Stimulated activated naive CD4-positive, alpha-beta T cell (primary cell): ENCODE measurements around the gene BSND.

Experiments used
- DNase-seq, 6 experiments: peaks; one replicate each; lab custom pipeline; 2025; lab: John Stamatoyannopoulos, UW

The BSND gene

DNA sequence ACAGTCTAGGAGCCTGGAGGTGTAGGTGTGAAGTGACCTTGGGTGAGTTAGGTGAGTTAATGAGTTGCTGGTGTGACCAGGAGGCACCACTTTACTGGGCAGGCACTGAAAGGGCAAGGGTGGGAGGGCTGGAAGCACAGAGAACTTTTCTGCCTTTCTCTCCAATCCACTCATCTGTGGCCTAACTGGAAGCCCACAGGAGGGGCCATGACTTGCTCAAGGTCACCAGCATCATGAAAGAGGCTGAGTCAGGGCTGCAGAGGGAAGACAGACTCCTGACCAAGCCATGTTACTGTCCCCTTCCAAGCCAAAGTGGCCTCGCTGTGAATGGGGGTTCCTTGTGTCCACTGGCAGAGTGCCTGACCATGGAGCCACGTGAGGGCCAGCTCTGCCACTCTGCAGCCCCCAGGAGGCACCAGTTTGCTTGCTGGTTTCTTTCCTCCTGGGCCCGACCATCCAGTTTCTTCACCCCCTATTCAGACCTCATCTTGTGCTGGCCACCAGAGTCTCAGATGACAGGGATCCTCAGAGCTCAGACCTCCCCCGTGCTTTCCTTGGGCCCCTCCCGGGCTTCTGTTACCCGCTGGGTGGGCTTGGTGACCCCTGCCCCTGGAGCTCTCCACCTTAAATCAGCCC, 4.3 kb upstream of the BSND start:
- no peak for DNase-seq

DNA sequence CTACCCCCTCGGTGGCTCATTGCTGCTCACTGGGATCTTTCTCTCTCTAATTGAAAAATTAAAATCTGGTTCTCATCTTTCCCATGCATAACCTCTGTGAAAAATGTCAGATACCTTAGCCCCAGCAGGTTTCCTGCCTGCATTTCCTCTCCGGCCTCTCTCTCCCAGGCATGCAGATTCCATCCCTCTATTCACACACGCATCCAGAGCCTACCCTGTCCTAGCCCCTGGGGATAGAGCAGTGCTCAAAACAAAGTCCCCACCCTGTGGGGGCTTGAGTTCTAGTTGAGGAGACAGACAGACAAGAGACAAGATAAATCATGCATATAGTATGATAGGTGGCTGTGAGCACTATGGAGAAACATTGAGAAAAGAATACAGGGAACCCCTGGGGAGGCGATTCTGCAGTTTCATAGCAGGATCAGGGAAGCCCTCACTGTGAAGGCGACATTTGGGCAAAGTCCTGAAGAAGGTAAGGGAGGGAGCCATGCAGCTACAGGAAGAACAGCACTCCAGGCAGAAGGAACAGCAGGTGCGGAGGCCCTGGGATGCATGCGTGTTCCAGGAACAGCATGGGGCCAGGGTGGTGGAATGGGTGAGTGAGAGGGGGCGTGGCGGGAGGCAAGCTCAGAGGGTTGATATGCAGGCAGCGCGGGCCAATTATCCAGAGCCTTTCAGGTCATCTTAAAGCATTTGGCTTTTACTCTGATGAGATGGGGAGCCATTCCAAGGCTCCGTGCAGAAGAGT, 3.5 kb upstream of the BSND start:
- no peak for DNase-seq

- DNase-seq, result peak in 1 of 6 experiments; percentile 8
Measured at GRCh38 chr1:54995835-54996234, 2.9 kb upstream of the BSND start.

GRCh38 chr1:54996359-54996868, 2.3 kb upstream of the BSND start:
- DNase-seq, result peak; percentile 34 to 76 (median 55)

DNA sequence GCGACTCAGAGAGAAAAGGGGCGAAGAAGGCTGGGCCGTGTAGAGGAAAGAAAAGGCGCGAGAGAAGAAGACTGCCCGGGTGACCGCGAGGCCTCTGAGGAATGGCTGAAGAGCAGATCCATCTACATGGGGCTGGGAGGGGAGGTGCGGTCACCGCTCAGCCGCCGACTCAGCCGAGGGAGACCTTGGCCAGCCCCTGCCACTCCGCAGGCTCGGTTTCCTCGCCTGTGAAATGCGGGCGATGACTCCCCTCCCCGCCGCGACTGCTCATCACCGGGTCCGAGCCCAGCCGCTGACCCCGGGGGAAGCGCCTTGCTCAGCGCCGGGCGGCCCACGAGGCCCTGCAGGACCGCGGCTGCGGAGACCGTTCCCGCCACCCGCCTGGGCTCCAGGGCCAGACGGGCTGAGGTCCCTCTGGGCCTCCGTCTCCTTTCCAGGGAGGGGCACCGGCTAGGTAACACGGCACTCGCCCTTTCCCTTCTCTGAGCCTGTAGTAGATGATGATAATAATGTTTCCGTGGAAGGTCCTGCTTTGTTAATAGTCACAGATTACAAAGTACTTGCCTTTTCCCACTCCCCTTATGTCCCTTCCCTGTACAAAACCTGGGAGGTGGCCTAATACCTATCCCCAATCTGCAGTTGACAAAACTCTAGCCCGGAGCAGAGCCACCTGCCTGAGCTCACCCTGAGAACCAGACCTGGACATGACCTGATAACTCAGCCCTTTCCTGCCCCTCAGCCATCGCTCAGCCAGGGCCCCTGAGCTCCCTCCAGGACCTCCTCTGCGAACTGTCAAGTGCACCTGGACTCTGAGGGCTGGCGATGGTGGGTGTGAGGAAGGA, 1.6 kb upstream of the BSND start:
- no peak for DNase-seq

- DNase-seq, result no peak
Measured at GRCh38 chr1:54997711-54997986, 1.1 kb upstream of the BSND start.

DNA sequence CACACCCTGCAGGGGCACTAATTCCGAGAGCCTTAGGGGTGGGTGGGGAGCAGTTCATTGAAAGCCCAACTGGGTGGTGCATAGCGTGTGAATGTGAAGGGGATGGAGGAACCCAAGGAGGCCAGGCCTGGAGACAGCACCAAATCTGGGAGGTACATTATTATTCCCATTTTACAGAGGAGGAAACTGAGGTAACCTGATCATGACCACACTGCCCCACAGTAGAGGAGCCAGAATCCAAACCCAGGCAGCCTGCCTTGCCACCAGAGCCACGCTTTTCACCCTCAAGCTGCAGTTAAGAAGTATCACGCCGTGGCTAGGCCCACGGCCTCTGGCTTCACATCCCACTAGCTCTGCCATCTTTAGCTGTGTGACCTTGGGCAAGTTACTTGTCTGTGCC, 633 bp upstream of the BSND start:
- no peak for DNase-seq

DNA sequence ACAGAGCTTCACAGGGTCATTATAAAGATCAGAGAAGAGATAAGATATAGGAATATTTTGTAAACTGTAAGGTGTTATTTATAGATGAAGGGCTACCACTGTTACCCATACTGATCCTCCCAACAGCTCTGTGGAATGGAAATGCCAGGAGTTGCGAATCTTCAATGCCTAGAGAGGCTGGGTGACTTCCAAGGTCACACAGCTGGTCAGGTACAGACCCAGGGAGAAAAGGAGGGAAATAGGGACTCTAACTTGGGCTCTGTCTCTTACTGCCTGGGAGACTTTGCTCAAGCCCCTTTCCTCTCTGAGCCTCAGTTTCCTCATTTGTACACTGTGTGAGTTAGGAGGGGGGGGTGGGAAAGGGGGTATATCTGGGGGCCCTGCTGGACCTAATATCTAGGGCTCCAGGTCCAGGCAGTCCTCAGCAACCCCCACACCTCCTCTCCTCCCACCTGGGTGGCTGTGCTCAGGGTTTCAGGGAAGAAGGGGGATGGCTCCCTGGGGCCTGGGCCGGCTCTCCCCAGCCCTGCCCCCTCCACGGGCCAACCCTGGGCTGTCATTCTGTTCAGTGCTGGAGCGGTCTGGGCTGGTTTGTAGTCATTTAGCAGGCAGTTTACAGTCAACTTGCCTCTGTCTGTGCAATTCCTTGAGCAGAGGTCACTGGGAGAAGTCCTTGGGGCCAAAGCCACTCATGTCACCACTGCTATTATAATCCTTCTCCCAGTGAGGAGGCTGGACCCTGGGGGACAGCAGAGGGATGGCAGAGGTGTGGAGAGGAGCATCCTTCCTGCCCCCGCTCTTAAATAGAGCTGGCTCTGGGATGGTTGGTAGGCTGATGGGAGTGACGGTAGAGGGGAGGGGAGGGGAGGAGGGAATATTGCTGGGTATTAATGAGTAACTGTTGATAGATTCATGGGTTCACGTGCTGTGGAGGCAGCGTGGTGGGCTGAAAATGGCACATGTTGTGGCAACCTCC, 1.7 kb downstream of the BSND start:
- DNase-seq, result no peak

- DNase-seq, result no peak
Measured at GRCh38 chr1:55001311-55001710, 2.6 kb downstream of the BSND start.

DNA sequence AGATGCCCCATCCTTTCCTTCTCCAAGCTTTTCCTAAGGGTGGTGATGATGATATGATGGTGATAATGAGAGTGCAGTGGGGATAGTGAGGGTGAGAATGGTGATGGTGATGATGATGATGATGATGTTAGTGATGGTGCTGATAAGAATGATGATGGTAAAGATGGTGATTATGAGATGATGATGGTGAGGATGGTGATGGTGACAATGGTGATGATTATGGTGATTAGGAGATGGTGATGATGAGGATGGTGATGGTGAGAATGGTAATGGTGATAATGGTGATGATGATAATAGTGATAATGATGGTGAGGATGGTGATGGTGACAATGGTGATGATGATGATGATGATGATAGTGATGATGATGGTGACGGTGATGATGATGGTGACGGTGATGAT, 4.0 kb downstream of the BSND start:
- no peak for DNase-seq

DNA sequence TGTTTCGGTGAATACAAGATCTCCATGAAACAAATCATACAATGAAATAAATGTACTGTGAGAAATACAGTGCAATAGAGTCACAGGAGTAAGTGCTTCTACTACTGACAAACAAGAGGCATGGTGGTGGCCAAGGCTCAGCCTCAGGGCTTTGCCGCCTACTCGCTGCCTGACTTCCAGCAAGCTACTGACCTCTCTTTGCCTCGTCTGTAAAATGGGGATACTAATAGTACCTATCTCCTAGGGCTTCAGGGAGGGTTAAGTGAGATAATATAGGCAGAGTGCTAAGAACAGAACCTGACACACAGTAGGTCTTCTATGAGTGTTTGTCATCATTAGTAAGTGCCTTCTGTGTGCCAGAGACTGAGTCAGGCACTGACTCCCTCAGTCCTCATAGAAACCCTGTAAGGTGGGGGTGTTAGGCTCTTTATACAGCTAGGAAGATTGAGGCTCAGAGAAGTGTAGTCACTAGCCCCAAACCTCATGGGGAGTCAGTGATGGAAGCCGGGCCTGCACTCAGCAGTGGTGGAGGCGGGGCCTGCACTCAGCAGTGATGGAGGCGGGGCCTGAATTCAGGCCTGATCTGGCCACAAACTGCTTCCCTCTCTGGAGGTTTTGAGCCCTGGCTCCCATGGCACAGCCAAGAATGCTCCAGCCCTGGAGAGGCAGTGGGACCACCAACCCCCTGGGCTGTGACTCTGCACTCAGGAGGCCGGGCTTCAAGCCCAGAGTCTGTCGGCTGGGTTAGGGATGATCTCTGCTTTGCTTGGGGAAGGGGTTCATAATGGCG, 6.8 kb downstream of the BSND start:
- DNase-seq, result no peak

DNA sequence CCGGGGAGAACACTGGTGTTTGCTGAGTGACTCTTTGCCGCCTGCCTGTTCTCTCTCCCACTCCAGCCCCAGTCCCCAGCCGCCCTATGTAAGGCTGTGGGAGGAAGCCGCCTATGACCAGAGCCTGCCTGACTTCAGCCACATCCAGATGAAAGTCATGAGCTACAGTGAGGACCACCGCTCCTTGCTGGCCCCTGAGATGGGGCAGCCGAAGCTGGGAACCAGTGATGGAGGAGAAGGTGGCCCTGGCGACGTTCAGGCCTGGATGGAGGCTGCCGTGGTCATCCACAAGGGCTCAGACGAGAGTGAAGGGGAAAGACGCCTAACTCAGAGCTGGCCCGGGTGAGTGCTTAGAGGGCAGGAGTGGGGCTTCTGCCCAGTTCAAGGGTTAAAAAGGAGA, 8.2 kb downstream of the BSND start:
- no peak for DNase-seq

GRCh38 chr1:55007625-55008024, 8.9 kb downstream of the BSND start:
- DNase-seq, result no peak

GRCh38 chr1:55010194-55010886, 11.6 kb downstream of the BSND start:
- no peak for DNase-seq

GRCh38 chr1:55010887-55011217, 12.1 kb downstream of the BSND start:
- DNase-seq, result no peak

GRCh38 chr1:55012661-55013060, 13.9 kb downstream of the BSND start:
- DNase-seq, result no peak

DNA sequence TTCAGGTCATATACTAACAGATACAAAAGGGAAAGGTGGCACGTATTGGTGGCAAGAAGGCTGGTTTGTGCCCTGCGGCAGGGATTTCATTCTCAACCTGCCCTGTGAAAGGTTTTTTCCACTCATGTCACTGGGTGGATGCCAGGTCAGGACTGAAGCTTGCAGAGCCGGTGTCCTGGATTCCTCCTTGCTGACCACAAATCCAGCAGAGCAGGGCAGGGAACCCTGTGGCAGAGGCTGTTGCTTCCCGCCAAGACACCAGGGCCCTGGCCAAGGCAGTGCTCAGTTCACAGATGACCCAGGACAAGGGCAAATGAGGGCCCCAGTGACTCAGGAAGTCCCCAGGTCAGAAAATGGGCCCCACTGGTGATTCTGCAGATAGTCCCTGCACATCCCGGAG, 16.4 kb downstream of the BSND start:
- DNase-seq, result no peak

DNA sequence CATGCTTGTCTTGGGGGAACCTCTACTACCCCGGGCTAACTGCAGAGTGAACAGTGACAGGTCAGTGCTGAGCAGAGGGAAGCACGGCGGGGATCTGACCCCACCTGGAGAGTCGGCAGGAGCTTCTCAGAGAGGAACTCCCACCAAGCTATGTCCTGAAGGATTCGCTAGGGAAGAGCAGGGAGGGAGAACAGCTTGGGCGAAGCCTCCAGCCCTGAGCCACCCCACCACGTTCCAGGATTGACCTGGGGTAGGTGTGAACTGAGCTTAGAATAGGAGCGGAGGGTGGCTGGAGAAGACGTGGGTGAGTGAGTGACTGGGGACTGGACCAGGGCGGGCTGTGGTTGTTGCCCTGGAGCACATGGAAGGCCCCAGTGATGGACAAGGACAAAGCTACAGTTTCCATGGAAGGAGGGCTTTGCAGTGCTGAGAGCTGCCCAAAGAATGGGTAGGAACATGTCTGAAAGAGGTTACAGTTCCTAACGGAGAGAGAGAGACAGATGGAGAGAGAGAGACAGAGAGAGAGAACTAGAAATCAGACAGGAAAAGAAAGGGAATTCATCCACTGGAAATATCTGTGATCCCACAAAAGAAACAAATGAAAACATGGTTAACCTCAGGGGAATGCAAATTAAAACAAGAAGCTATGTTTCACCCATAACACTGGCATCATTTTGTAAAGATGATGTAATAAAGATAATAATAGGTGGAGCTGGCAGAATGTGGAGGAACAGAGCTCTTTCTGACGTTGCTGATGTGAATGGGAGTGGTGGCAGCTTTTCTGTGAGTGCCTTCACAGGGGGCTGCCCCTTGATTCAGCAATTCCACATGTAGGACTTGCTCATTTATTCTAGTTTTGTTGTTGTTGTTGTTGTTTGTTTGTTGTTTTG, 17.2 kb downstream of the BSND start:
- no peak for DNase-seq

DNA sequence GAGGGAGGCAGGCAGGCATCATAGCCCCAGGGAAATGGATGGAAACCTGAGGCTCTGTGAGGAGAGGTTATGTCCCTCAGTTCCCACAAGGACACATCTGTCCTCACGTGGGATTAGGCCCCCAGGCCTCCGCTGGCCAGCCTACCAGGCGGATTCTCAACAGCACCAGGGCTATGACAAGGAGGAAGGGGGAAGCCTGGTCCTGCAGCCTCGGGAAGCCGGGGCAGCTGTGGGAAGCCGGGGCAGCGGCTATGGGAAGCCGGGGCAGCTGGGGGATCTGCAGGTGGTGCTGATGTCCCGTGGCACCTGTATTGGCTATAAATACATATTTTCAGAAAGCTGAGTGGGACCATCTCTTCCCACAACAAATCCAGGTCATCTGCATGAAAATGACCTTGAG, 19.7 kb downstream of the BSND start:
- DNase-seq, result no peak
